GM19193 (cell line): ENCODE data around the gene SYN1.
A peak's percentile ranks its signal among the peaks of the same experiment; 100 is the strongest.

ENCODE experiments used
- POLR2A ChIP-seq: IDR thresholded peaks from 4 replicates; pipeline ENCODE4 v1.6.1; 2011; ENCODE audit not compliant: insufficient read depth, insufficient read length; ENCODE audit errors: extremely low read depth

Gene SYN1

DNA sequence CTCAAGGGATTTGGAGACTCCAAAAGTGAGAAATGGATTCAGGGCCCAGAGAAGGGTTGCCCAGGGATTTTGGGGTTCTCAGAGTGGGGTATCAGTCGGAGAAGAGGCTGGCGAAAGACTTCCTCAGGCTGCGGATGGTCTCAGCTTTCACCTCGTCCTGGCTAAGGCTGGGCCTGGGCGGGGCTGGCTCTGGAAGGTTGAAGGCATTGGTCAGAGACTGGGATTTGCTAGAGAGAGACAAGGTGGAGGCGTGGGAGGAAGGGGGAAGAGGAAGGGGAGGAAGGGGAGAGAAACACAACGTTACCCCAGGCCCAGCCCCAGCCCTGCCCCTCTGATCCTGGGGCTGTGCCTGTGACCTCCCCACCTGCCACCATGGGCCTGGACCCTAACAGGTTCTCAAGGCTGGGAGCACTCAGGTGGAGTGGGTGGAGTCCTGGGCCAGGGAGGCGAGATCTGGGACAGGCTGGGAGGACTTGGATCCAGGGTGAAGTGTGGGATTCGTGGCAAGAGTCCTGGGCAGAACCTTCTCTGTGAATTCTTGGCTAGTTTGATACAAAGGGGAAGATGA lies 46.8 kb downstream of the SYN1 start:
- TF ChIP-seq POLR2A: no peak

DNA sequence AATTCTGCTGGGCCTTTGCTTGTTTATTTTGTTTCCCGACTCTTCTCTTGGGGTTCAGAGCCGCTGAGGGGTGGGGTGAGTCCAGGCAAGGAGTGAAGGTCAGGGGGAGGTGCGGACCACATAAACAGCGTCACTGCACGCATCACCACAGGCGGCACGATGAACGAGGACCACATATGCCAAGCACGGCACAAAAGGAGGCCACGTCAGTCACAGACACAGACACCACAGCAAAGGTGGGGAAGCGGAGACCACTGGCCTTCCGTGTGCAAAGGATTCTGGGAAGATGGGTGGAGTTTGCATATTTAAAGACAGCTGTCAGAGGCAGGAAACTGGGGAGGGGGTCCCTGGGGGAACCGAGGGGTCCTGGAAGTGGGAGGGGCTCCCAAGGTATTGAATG lies 47.8 kb downstream of the SYN1 start:
- TF ChIP-seq POLR2A: no peak

DNA sequence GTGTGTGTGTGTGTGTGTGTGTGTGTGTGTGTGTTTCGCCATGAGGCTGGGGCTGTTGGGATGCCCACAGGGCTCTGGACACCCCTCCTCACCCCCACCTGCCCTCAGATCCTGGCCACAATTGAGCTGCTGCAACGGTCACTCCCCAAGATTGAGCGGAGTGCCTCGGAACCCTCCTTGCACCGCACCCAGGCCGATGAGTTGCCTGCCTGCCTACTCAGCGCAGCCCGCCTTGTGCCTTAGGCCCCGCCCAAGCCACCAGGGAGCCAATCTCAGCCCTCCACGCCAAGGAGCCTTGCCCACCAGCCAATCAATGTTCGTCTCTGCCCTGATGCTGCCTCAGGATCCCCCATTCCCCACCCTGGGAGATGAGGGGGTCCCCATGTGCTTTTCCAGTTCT lies 48.4 kb downstream of the SYN1 start:
- TF ChIP-seq POLR2A: no peak

DNA sequence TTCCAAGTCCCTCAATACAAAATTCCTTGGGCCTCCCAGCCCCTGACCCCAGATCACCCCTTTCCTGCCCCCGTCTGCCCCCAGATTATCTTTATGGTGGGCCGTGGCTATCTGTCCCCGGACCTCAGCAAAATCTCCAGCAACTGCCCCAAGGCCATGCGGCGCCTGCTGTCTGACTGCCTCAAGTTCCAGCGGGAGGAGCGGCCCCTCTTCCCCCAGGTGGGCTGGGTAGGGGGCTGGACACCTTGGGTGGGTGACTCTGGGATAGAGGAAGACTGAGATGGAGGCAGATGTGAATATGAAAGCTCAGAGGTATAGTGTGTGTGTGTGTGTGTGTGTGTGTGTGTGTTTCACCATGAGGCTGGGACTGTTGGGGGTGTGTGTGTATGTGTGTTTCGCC lies 48.9 kb downstream of the SYN1 start:
- TF ChIP-seq POLR2A: no peak

DNA sequence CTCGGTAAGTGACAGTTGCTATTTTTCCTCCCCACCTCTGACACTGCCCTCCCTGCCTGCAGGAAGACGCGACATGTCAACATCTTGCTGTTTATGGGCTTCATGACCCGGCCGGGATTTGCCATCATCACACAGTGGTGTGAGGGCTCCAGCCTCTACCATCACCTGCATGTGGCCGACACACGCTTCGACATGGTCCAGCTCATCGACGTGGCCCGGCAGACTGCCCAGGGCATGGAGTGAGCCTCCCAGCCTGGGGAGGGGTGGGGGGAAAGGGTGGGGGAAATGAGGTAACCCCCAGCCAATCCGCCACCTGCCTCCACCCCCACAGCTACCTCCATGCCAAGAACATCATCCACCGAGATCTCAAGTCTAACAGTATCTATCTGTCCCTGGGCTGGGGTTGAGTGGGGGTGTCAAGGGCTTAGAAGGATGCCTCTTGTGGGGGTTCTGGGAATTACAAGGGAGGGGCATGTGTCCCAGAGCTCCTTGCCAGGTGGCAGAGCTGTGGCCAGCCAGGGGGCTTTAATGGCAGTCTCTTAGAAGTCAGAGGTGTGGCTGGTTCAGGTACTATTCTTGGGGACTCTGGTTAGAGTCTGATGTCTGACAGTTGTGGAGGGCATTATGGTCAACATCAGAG lies 50.9 kb downstream of the SYN1 start:
- TF ChIP-seq POLR2A: no peak

DNA sequence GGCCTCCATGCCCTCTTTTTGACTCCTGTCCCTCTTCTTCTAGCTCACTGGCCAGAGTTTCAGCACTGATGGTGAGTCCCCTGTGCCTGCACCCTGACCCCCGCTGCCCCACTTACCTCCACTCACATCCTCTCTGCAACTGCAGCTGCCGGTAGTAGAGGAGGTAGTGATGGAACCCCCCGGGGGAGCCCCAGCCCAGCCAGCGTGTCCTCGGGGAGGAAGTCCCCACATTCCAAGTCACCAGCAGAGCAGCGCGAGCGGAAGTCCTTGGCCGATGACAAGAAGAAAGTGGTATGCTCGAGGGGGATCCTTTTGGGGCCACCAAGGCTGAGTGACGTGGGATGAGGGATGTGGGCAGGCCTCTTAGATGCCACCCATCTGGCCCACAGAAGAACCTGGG lies 52.8 kb downstream of the SYN1 start:
- no peak for TF ChIP-seq POLR2A

DNA sequence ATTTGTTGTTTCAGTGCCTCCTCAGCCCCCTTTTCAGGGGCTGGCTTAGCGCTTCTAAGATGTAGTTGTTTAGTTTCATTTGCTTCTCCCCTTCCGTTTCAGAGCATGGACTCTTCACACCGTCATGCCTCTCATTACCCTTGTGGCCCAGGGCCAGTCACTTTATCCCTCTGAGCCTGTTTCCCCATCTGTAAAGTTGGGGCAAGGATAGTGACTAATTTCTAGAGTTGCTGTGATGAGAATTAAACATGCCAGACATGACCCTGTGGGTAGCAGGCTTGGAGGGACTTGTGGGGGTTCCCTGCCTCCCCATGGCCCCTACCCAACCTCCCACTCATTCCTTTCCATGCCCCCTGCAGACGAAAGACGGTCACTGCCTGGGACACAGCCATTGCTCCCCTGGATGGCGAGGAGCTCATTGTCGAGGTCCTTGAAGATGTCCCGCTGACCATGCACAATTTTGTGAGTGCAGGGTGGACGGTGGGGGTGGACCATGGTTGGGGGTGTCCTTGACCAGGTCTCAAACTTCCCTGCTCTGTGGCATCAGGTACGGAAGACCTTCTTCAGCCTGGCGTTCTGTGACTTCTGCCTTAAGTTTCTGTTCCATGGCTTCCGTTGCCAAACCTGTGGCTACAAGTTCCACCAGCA lies 55.1 kb downstream of the SYN1 start:
- TF ChIP-seq POLR2A: no peak

DNA sequence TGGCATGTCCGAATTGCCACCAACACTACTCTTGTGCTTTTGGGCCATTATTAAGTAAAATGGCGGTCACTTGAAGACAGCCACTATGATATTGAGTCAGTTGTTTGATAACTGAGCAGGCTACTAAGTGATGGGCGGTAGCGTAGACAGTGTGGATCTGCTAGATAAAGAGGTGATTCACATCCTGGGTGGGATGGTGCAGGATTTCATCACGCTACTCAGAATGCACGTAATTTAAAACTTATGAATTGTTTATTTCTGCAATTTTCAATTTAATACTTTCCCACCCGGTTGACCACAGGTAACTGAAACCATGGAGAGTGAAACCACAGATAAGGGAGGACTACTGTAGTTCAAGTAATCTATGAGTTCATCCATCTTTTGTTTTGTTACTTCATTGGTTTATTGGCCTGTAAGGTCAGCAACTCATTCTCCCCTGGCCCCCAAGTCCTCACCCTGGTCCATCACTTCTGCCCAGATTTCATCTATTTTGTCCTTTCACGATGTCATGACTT lies 55.8 kb downstream of the SYN1 start:
- no peak for TF ChIP-seq POLR2A

DNA sequence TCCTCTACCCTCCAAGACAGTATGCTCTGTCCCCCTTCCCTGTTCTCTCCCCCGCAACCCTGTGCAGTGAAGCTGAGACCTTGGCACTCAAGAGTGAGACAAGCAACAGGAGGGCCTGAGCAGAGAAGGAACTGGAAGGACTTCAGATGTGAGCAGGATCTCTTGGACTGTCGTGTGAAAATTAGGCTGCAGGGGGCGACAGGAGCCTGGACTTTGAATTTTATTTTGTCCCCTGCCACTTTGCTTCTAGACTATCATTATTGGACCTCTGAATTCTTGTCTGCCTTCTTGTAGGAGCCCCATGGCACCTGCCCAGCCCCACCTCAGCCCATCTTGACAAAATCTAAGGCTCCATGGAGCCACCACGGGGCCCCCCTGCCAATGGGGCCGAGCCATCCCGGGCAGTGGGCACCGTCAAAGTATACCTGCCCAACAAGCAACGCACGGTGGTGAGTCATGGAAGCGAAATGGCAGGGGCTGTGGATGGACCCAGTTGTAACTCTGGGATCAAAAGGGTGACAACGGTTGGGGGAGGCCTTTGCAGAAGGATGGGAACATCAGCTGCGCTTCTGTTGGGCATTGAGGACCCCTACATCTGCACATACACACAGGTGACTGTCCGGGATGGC lies 56.9 kb downstream of the SYN1 start:
- no peak for TF ChIP-seq POLR2A

DNA sequence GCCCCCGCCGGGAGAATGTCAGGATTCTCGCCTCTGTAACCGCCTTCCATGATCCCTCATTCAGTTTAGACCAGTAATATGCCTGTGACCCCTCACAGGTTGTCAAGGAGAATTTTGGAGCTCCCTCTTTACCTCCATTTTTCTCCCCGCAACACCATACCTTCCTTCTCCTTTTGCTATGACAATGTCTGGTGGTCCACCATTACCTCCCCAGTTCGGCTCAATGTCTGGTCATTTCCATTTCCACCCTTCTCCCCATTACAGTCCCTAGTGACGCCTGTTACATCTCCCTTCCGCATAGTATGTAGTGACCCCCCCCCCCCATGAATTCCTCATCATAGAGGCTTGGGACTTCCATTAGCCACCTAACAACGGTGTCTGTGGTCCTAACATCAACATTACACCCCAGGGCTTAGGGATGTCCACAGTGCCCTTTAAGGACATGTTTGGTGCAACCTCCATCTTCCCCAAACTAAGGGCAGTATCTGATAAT lies 58.0 kb downstream of the SYN1 start:
- no peak for TF ChIP-seq POLR2A

DNA sequence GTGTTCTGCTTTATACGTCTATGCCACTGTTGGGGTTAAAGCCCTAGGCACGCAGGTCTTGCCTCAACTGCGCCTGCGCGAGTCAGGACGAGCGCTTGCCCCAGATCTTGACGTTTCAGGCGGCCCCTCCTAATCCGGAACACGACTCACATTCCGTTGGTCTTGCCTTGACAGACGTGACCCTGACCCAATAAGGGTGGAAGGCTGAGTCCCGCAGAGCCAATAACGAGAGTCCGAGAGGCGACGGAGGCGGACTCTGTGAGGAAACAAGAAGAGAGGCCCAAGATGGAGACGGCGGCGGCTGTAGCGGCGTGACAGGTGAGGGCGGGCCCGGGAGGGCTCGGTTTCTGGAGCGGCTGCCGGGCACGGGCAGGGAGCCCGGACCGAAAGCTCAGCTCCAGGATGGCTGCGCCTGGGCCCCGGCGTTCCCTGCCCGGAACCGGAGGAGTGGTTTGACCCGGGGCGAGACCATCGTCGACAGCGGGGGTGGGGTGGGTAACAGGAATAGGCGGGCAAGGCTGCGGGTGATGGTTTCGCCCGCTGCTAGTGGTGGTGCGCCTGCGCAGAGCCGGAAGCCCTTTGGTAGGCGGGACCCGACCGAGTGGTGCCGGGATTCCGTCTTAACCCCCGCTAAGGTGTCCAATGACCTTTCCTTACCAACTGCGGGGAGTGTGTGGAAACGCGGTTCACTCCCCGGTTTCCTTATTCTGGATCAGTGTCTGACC lies 58.6 kb downstream of the SYN1 start, which contains the start of gene ARAF:
Gene ARAF, plus strand, starts transcription at position 272 of the 725 bp plus-strand sequence. CDS start 1,763 bp downstream, outside the sequence.
- peak; percentile 81 for TF ChIP-seq POLR2A

DNA sequence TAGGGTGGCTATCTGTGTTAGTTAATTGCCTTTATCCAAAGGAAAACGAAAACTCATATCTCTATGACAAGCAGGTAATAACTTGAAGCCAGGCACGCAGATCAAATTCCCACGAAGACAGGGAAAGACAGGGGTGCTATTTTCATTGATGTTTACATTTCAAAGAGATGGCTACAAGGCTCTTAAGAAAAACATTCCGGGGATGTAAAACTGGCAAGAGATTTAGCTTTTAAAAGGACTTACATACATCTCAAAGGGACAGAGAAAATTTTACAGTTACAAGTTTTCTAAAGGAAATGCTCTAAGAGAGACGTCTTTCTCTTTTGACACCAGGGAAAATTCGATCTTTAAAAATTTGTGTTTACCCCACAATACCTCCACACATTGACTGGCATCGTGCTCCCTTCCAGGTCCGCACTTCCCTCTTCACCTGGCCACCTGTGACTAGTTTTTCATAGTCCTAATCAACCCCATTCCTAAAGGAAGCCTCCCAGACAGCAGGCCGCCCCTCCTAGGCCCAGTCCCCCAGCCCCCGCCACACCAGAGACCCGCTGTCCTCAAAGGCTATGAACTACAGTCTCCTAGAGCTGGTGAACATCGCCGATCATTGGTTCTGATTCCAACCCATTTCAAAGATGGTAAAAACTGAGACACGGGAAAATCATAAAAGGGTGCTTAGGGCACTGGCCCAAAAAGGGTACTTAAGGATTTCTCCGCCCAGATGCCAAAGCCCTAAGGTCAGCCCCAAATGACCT lies 59.3 kb downstream of the SYN1 start:
- no peak for TF ChIP-seq POLR2A

DNA sequence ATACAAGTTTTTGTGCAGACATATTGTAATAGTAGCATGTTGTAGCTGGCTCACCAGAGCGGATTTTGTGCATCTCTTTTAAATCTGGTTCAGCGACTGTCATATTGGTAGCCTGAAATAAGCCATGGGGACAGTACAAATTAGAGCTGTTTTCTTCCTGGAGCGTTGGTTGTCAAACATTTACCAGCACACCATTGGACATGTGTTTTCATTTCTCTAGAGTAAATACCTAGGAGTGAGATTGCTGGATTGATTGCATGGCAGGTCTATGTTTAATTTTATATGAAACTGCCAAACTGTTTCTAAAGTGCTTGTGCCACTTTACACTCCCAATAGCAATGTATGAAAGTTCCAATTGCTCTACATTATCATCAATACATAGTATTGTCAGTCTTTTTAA lies 61.2 kb downstream of the SYN1 start:
- no peak for TF ChIP-seq POLR2A

DNA sequence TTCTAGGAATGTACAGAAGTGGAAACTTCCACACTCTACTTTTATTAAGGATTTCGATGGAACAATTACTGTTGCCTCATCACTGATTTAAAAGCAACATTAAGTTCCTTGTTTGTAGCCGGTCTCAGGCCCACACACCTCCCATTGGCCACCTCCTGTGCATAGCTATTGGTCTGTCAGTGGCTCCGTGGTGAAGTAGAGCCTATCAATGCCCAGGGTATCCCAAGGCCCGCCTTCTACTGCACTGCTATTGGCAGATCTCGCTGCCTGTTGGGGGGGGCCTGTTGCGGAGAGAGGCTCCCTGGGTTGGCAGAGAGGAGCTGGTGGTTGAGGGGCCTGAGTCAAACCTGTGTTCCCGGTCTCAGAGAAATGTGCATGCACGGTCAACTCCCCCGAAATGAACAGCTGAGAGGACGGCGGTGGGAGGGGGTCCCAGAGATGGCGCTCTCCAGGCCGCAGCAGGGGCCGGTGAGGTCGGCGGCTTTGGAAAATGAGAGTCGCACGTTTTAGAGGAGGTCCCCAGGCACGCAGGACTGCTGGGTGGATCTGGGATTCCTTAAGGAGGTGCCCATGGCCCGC lies 63.5 kb downstream of the SYN1 start:
- TF ChIP-seq POLR2A: peak; percentile 76
